Trophoblast cell (in vitro differentiated cells and primary cell): ENCODE data around the gene DDX27. TPM values are rescaled to one million over a fixed set of nuclear protein-coding genes. Genes with fewer than 3 reads are reported as not detected.

ENCODE experiments used
- DNase-seq, 2 donors: peaks; one replicate each; pipeline ENCODE4 v3.0.0-alpha.2; 2016
- H2AFZ ChIP-seq: 2 replicates; pipeline ENCODE4 v1.6.1; 2013; ENCODE audit warnings: low read length, moderate library complexity, mild to moderate bottlenecking; ENCODE audit not compliant: insufficient read depth, poor library complexity
- H2AK5ac ChIP-seq: 2 replicates; pipeline ENCODE4 v1.6.1; 2013; ENCODE audit warnings: mild to moderate bottlenecking, low read length
- H2BK120ac ChIP-seq: 2 replicates; pipeline ENCODE4 v1.6.1; 2013; ENCODE audit warnings: low read length, mild to moderate bottlenecking, moderate library complexity; ENCODE audit not compliant: insufficient read depth, poor library complexity
- H2BK12ac ChIP-seq: 2 replicates; pipeline ENCODE4 v1.6.1; 2013; ENCODE audit warnings: mild to moderate bottlenecking, low read length, moderate library complexity
- H2BK5ac ChIP-seq: 2 replicates; pipeline ENCODE4 v1.6.1; 2013; ENCODE audit warnings: low read length, low read depth, moderate library complexity, mild to moderate bottlenecking; ENCODE audit not compliant: poor library complexity
- H3K14ac ChIP-seq: 2 replicates; pipeline ENCODE4 v1.6.1; 2013; ENCODE audit warnings: mild to moderate bottlenecking, low read length
- H3K18ac ChIP-seq: 2 replicates; pipeline ENCODE4 v1.6.1; 2013; ENCODE audit warnings: mild to moderate bottlenecking, low read length
- H3K23ac ChIP-seq: 2 replicates; pipeline ENCODE4 v1.6.1; 2013; ENCODE audit warnings: low read length
- H3K27ac ChIP-seq: 2 replicates; pipeline ENCODE4 v1.5.1; 2013; ENCODE audit warnings: low read depth, mild to moderate bottlenecking, inconsistent platforms, low read length, moderate library complexity
- H3K27me3 ChIP-seq: 2 replicates; pipeline ENCODE4 v1.6.1; 2013; ENCODE audit warnings: inconsistent platforms, mild to moderate bottlenecking, low read length, moderate library complexity; ENCODE audit not compliant: insufficient read depth
- H3K36me3 ChIP-seq, 2 experiments: 1 replicate in 1 of 2; 2 replicates in 1 of 2; pipeline ENCODE4 v1.6.1; 2013; ENCODE audit warnings: low read length in 2 of 2, mild to moderate bottlenecking in 2 of 2, moderate library complexity in 1 of 2; ENCODE audit not compliant: insufficient read depth in 2 of 2, control insufficient read depth in 1 of 2
- H3K4ac ChIP-seq: 2 replicates; pipeline ENCODE4 v1.6.1; 2013; ENCODE audit warnings: low read depth, mild to moderate bottlenecking, low read length, moderate library complexity
- H3K4me1 ChIP-seq, 2 experiments: 1 replicate in 1 of 2; 2 replicates in 1 of 2; pipeline ENCODE4 v1.6.1; 2013; ENCODE audit warnings: low read length in 2 of 2, mild to moderate bottlenecking in 2 of 2, moderate library complexity in 1 of 2; ENCODE audit not compliant: insufficient read depth in 2 of 2, control insufficient read depth in 1 of 2
- H3K4me2 ChIP-seq: 2 replicates; pipeline ENCODE4 v1.6.1; 2013; ENCODE audit warnings: inconsistent platforms, mild to moderate bottlenecking, low read length, moderate library complexity
- H3K4me3 ChIP-seq: 2 replicates; pipeline ENCODE4 v1.5.1; 2013; ENCODE audit warnings: mild to moderate bottlenecking, low read depth, low read length, inconsistent platforms
- H3K79me1 ChIP-seq: one replicate; pipeline ENCODE4 v1.6.1; 2013; ENCODE audit warnings: low read length
- H3K79me2 ChIP-seq: 2 replicates; pipeline ENCODE4 v1.6.1; 2013; ENCODE audit warnings: low read length, mild to moderate bottlenecking; ENCODE audit not compliant: control insufficient read depth, insufficient read depth, poor library complexity
- H3K9ac ChIP-seq: 2 replicates; pipeline ENCODE4 v1.6.1; 2013; ENCODE audit warnings: mild to moderate bottlenecking, low read length
- H3K9me3 ChIP-seq: 2 replicates; pipeline ENCODE4 v1.6.1; 2013; ENCODE audit warnings: low read depth, mild to moderate bottlenecking, control low read depth, inconsistent platforms, low read length; ENCODE audit not compliant: insufficient read depth
- H4K12ac ChIP-seq: 2 replicates; pipeline ENCODE4 v1.6.1; 2013; ENCODE audit warnings: low read depth, mild to moderate bottlenecking, low read length, moderate library complexity
- H4K8ac ChIP-seq: 2 replicates; pipeline ENCODE4 v1.6.1; 2013; ENCODE audit warnings: low read depth, mild to moderate bottlenecking, low read length, moderate library complexity
- H4K91ac ChIP-seq: one replicate; pipeline ENCODE4 v1.6.1; 2013; ENCODE audit warnings: low read depth, mild to moderate bottlenecking, low read length, moderate library complexity
- WGBS: extraction: QIAGEN DNeasy Blood & Tissue Kit; methylation state at CpG from one replicate; pipeline ENCODE4 v1.1.7; 2013; ENCODE audit warnings: missing lambda C conversion rate; ENCODE audit not compliant: insufficient read length, insufficient coverage; ENCODE audit errors: extremely low coverage; 5-methylcytosine and 5-hydroxymethylcytosine counted together
- polyA plus RNA-seq: library from polyadenylated mRNA; stranded (reverse); fragments of 200-250 nt; gene quantifications from 2 replicates; pipeline ENCODE4 v1.2.3, GENCODE V29; 2013

Gene DDX27, protein sequence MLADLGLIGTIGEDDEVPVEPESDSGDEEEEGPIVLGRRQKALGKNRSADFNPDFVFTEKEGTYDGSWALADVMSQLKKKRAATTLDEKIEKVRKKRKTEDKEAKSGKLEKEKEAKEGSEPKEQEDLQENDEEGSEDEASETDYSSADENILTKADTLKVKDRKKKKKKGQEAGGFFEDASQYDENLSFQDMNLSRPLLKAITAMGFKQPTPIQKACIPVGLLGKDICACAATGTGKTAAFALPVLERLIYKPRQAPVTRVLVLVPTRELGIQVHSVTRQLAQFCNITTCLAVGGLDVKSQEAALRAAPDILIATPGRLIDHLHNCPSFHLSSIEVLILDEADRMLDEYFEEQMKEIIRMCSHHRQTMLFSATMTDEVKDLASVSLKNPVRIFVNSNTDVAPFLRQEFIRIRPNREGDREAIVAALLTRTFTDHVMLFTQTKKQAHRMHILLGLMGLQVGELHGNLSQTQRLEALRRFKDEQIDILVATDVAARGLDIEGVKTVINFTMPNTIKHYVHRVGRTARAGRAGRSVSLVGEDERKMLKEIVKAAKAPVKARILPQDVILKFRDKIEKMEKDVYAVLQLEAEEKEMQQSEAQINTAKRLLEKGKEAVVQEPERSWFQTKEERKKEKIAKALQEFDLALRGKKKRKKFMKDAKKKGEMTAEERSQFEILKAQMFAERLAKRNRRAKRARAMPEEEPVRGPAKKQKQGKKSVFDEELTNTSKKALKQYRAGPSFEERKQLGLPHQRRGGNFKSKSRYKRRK
- polyA plus RNA-seq = 54.1 and 54.7 TPM in 2 replicates

GRCh38 chr20:49219091-49219923, at the start of gene DDX27:
Gene DDX27, plus strand, starts transcription at chr20:49219416. Its CDS starts 33 bp downstream, at chr20:49219449.
- Histone ChIP-seq H3K18ac (peak within 1 kb of the TSS; percentile 70), H3K36me3 (peaks cover 23 to 25% of the 10 kb centered on the region in 2 experiments), H4K91ac (peak within 1 kb of the TSS; percentile 82), H3K9ac (peak within 1 kb of the TSS; percentile 87), H3K4me1 (peaks cover 5 to 11% of the 10 kb centered on the region in 2 experiments), H2AK5ac (peak within 1 kb of the TSS; percentile 98), H3K4me3 (peak within 1 kb of the TSS; percentile 90), H4K12ac (peak within 1 kb of the TSS; percentile 92), H3K4ac (peak within 1 kb of the TSS; percentile 28), H2BK5ac (peak within 1 kb of the TSS; percentile 54), H3K9me3 (no peaks in the 10 kb centered on the region), H2AFZ (peak within 1 kb of the TSS; percentile 72), H3K27me3 (no peaks in the 10 kb centered on the region), H2BK12ac (no peak within 1 kb of the TSS), H4K8ac (peak within 1 kb of the TSS; percentile 91), H3K14ac (peak within 1 kb of the TSS; percentile 60), H3K23ac (no peak within 1 kb of the TSS), H3K27ac (no peak within 1 kb of the TSS), H2BK120ac (peak within 1 kb of the TSS; percentile 71), H3K79me1 (peaks cover 6% of the 10 kb centered on the region), H3K4me2 (peak within 1 kb of the TSS; percentile 80), H3K79me2 (peaks cover 11% of the 10 kb centered on the region)
- WGBS = no CpG with 5 or more reads among the region's 46 CpGs
- peak; percentile 98 to 100 for DNase-seq

DNA sequence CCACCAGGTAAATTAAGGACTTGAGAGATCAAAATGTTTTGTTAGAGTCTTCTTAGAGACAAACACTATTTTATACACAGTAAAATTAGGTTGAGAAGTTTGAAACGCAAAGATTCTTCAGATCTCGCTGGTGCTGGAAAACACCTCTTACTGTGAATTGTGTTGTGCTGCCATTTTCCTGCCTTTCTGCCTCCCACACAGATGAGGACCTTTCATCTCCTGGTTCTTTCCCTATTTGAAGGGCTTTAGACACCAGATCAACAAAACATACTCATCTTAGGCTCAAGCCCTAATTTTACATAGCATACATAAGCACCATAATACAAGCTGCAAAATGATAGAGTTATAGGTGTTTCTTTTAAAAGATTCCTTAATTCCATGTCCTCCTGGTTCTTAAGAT, 49.7 kb upstream of the DDX27 start:
- no peak overlapping the region for H2AK5ac ChIP-seq
- WGBS = no CpG with 5 or more reads among the region's 2 CpGs

GRCh38 chr20:49170714-49171113, 48.5 kb upstream of the DDX27 start:
- H3K4me2 ChIP-seq = no peak overlapping the region
- H3K9ac ChIP-seq = no peak overlapping the region
- H4K12ac ChIP-seq = no peak overlapping the region
- H3K79me2 ChIP-seq = no peaks in the 10 kb centered on the region
- no peak overlapping the region for H3K14ac ChIP-seq
- no peak overlapping the region for H3K23ac ChIP-seq
- no peak overlapping the region for H3K27ac ChIP-seq
- no peak overlapping the region for H2BK5ac ChIP-seq
- no peaks in the 10 kb centered on the region for H3K79me1 ChIP-seq
- no peak overlapping the region for H2BK12ac ChIP-seq
- peaks cover 8 to 10% of the 10 kb centered on the region in 2 experiments for H3K36me3 ChIP-seq
- H3K4me3 ChIP-seq = no peak overlapping the region
- no peak overlapping the region for H3K18ac ChIP-seq
- H4K91ac ChIP-seq = no peak overlapping the region
- H3K4ac ChIP-seq = no peak overlapping the region
- no peaks in the 10 kb centered on the region for H3K9me3 ChIP-seq
- no peak for DNase-seq
- no peak overlapping the region for H4K8ac ChIP-seq
- WGBS = no CpG with 5 or more reads among the region's 2 CpGs
- H3K4me1 ChIP-seq = no peaks in the 10 kb centered on the region
- H3K27me3 ChIP-seq = no peaks in the 10 kb centered on the region
- no peak overlapping the region for H2BK120ac ChIP-seq
- H2AFZ ChIP-seq = no peak overlapping the region
- no peak overlapping the region for H2AK5ac ChIP-seq

More for the DNA sequence above, 49.7 kb upstream of the DDX27 start:
- Histone ChIP-seq H2BK120ac (no peak overlapping the region), H3K27ac (no peak overlapping the region), H3K4ac (no peak overlapping the region), H3K14ac (no peak overlapping the region), H3K4me3 (no peak overlapping the region), H3K9ac (no peak overlapping the region), H3K4me1 (no peaks in the 10 kb centered on the region), H3K23ac (no peak overlapping the region), H4K12ac (no peak overlapping the region), H4K91ac (no peak overlapping the region), H2BK5ac (no peak overlapping the region), H4K8ac (no peak overlapping the region), H2AFZ (no peak overlapping the region), H3K79me1 (no peaks in the 10 kb centered on the region), H3K9me3 (no peaks in the 10 kb centered on the region), H3K79me2 (no peaks in the 10 kb centered on the region), H3K36me3 (peaks cover 10 to 16% of the 10 kb centered on the region in 2 experiments), H3K27me3 (no peaks in the 10 kb centered on the region), H2BK12ac (no peak overlapping the region), H3K18ac (no peak overlapping the region), H3K4me2 (no peak overlapping the region)
- DNase-seq = no peak

GRCh38 chr20:49171909-49172308, 47.3 kb upstream of the DDX27 start:
- Histone ChIP-seq H2AFZ (no peak overlapping the region), H3K27me3 (no peaks in the 10 kb centered on the region), H2BK120ac (no peak overlapping the region), H4K91ac (no peak overlapping the region), H3K4me1 (no peaks in the 10 kb centered on the region), H3K4me3 (no peak overlapping the region), H3K23ac (no peak overlapping the region), H3K79me2 (no peaks in the 10 kb centered on the region), H3K4me2 (no peak overlapping the region), H2BK5ac (no peak overlapping the region), H2BK12ac (no peak overlapping the region), H2AK5ac (no peak overlapping the region), H4K8ac (no peak overlapping the region), H3K36me3 (peaks cover 8 to 10% of the 10 kb centered on the region in 2 experiments), H3K4ac (no peak overlapping the region), H3K18ac (no peak overlapping the region), H4K12ac (no peak overlapping the region), H3K9ac (no peak overlapping the region), H3K79me1 (no peaks in the 10 kb centered on the region), H3K14ac (no peak overlapping the region), H3K9me3 (no peaks in the 10 kb centered on the region), H3K27ac (no peak overlapping the region)
- DNase-seq = no peak
